Astrocyte (in vitro differentiated cells and primary cell): ENCODE measurements around the gene DNAJC10. TPM values are rescaled to one million over a fixed set of nuclear protein-coding genes. Genes with fewer than 3 reads are reported as not detected.

Experiments
- DNase-seq: peaks from one replicate; pipeline ENCODE4 v3.0.0-alpha.2; 2010; ENCODE audit warnings: low read depth
- FAIRE-seq: peaks from 2 replicates; lab custom pipeline; 2011; peaks lifted over from hg19 to GRCh38; lab: Jason Lieb, UNC
- H2AFZ ChIP-seq: 2 replicates; pipeline ENCODE4 v1.6.0; 2012; ENCODE audit warnings: low read depth, low read length, inconsistent platforms
- H3K27ac ChIP-seq: 2 replicates; pipeline ENCODE4 v1.5.1; 2011; ENCODE audit warnings: low read depth, low read length, inconsistent platforms
- H3K27me3 ChIP-seq: 2 replicates; pipeline ENCODE4 v1.6.0; 2011; ENCODE audit warnings: low read length, inconsistent platforms; ENCODE audit not compliant: insufficient read depth
- H3K36me3 ChIP-seq: 2 replicates; pipeline ENCODE4 v1.5.1; 2011; ENCODE audit warnings: low read length, inconsistent platforms; ENCODE audit not compliant: insufficient read depth
- H3K4me1 ChIP-seq: 2 replicates; pipeline ENCODE4 v1.5.1; 2011; ENCODE audit warnings: low read length, inconsistent platforms; ENCODE audit not compliant: insufficient read depth
- H3K4me2 ChIP-seq: 2 replicates; pipeline ENCODE4 v1.6.0; 2012; ENCODE audit warnings: low read length, inconsistent platforms
- H3K4me3 ChIP-seq: 2 replicates; pipeline ENCODE4 v1.5.1; 2011; ENCODE audit warnings: low read depth, mild to moderate bottlenecking, low read length, inconsistent platforms; ENCODE audit not compliant: insufficient read depth
- H3K79me2 ChIP-seq: 2 replicates; pipeline ENCODE4 v1.6.0; 2012; ENCODE audit warnings: mild to moderate bottlenecking, low read length, inconsistent platforms; ENCODE audit not compliant: insufficient read depth
- H3K9ac ChIP-seq: 2 replicates; pipeline ENCODE4 v1.6.0; 2012; ENCODE audit warnings: mild to moderate bottlenecking, low read length, inconsistent platforms
- H3K9me3 ChIP-seq: 2 replicates; pipeline ENCODE4 v1.5.1; 2012; ENCODE audit warnings: low read depth, mild to moderate bottlenecking, low read length, inconsistent platforms; ENCODE audit not compliant: insufficient read depth
- H4K20me1 ChIP-seq: 2 replicates; pipeline ENCODE4 v1.6.0; 2012; ENCODE audit warnings: low read length, inconsistent platforms; ENCODE audit not compliant: insufficient read depth
- H3K27ac Mint-ChIP-seq: one replicate; pipeline ENCODE4 v1.8.0; 2021; ENCODE audit warnings: mild to moderate bottlenecking, mixed read lengths; ENCODE audit not compliant: unreplicated experiment
- H3K27me3 Mint-ChIP-seq: one replicate; pipeline ENCODE4 v1.8.0; 2021; ENCODE audit warnings: low read depth, mixed read lengths; ENCODE audit not compliant: unreplicated experiment
- H3K36me3 Mint-ChIP-seq: one replicate; pipeline ENCODE4 v1.8.0; 2021; ENCODE audit warnings: low read depth, mixed read lengths; ENCODE audit not compliant: unreplicated experiment
- H3K4me1 Mint-ChIP-seq: one replicate; pipeline ENCODE4 v1.8.0; 2021; ENCODE audit warnings: low read depth, mixed read lengths; ENCODE audit not compliant: unreplicated experiment
- H3K4me3 Mint-ChIP-seq: one replicate; pipeline ENCODE4 v1.8.0; 2021; ENCODE audit warnings: mild to moderate bottlenecking, moderate library complexity, mixed read lengths; ENCODE audit not compliant: unreplicated experiment
- H3K9me3 Mint-ChIP-seq: one replicate; pipeline ENCODE4 v1.8.0; 2021; ENCODE audit warnings: mild to moderate bottlenecking, mixed read lengths; ENCODE audit not compliant: unreplicated experiment
- CTCF ChIP-seq: IDR thresholded peaks from 2 replicates; pipeline ENCODE4 v1.5.1; 2011; ENCODE audit warnings: low read depth, mild to moderate bottlenecking, inconsistent platforms, low read length, moderate library complexity; ENCODE audit not compliant: insufficient read depth
- EZH2 ChIP-seq: IDR thresholded peaks from 2 replicates; pipeline ENCODE4 v1.6.1; 2012; ENCODE audit warnings: mild to moderate bottlenecking, low read length, inconsistent platforms; ENCODE audit not compliant: insufficient read depth
- total RNA-seq: library from RNA; stranded (reverse); gene quantifications from 2 replicates; pipeline ENCODE4 v1.2.1, GENCODE V29; 2021

DNAJC10 gene
- total RNA-seq, 1 donor from 2014 or later, result 169 TPM

- Histone ChIP-seq H3K36me3 (no peaks in the 10 kb centered on the region), H4K20me1 (no peaks in the 10 kb centered on the region), H3K4me1 (no peaks in the 10 kb centered on the region), H3K4me2 (no peak overlapping the region), H3K27ac (no peak overlapping the region), H3K27me3 (no peaks in the 10 kb centered on the region), H3K79me2 (no peaks in the 10 kb centered on the region), H2AFZ (no peak overlapping the region), H3K4me3 (no peak overlapping the region), H3K9ac (no peak overlapping the region), H3K9me3 (no peaks in the 10 kb centered on the region)
- no peak for FAIRE-seq
- H3K36me3 Mint-ChIP-seq, result no peaks in the 10 kb centered on the region
- no peak for TF ChIP-seq CTCF
- no peak for TF ChIP-seq EZH2
- no peak overlapping the region for H3K4me3 Mint-ChIP-seq
- no peak for DNase-seq
- no peaks in the 10 kb centered on the region for H3K4me1 Mint-ChIP-seq
- no peaks in the 10 kb centered on the region for H3K27me3 Mint-ChIP-seq
- H3K9me3 Mint-ChIP-seq, result no peaks in the 10 kb centered on the region
- H3K27ac Mint-ChIP-seq, result no peak overlapping the region
These were observed 117.2 kb downstream of the DNAJC10 start for GRCh38 chr2:182833084-182833854.

GRCh38 chr2:182834293-182834692 lies 118.2 kb downstream of the DNAJC10 start:
- no peaks in the 10 kb centered on the region for H3K36me3 Mint-ChIP-seq
- no peak overlapping the region for H3K27ac ChIP-seq
- no peak for TF ChIP-seq EZH2
- no peak for TF ChIP-seq CTCF
- no peak overlapping the region for H3K27ac Mint-ChIP-seq
- H3K4me3 Mint-ChIP-seq, result no peak overlapping the region
- no peaks in the 10 kb centered on the region for H3K79me2 ChIP-seq
- H3K9me3 ChIP-seq, result no peaks in the 10 kb centered on the region
- H3K4me3 ChIP-seq, result no peak overlapping the region
- H4K20me1 ChIP-seq, result no peaks in the 10 kb centered on the region
- no peaks in the 10 kb centered on the region for H3K4me1 ChIP-seq
- DNase-seq (no peak), FAIRE-seq (no peak)
- H3K9ac ChIP-seq, result no peak overlapping the region
- no peaks in the 10 kb centered on the region for H3K9me3 Mint-ChIP-seq
- H3K36me3 ChIP-seq, result no peaks in the 10 kb centered on the region
- no peak overlapping the region for H3K4me2 ChIP-seq
- H3K27me3 ChIP-seq, result no peaks in the 10 kb centered on the region
- H3K27me3 Mint-ChIP-seq, result no peaks in the 10 kb centered on the region
- peaks cover 4% of the 10 kb centered on the region for H3K4me1 Mint-ChIP-seq
- H2AFZ ChIP-seq, result no peak overlapping the region

GRCh38 chr2:182836451-182836850 lies 120.4 kb downstream of the DNAJC10 start:
- H3K9me3 ChIP-seq, result no peaks in the 10 kb centered on the region
- no peak overlapping the region for H3K27ac ChIP-seq
- no peaks in the 10 kb centered on the region for H4K20me1 ChIP-seq
- FAIRE-seq (no peak), DNase-seq (no peak)
- H3K4me1 ChIP-seq, result no peaks in the 10 kb centered on the region
- Mint-ChIP-seq H3K27me3 (no peaks in the 10 kb centered on the region), H3K4me1 (peaks cover 5% of the 10 kb centered on the region), H3K27ac (no peak overlapping the region), H3K9me3 (no peaks in the 10 kb centered on the region), H3K4me3 (no peak overlapping the region), H3K36me3 (no peaks in the 10 kb centered on the region)
- no peak overlapping the region for H2AFZ ChIP-seq
- TF ChIP-seq EZH2 (no peak), CTCF (no peak)
- no peak overlapping the region for H3K4me3 ChIP-seq
- H3K4me2 ChIP-seq, result no peak overlapping the region
- H3K79me2 ChIP-seq, result no peaks in the 10 kb centered on the region
- no peaks in the 10 kb centered on the region for H3K27me3 ChIP-seq
- no peaks in the 10 kb centered on the region for H3K36me3 ChIP-seq
- H3K9ac ChIP-seq, result no peak overlapping the region
